Non-pigmented ciliary epithelial cell (primary cell): ENCODE data around the gene KISS1R.

Experiments
- DNase-seq: peaks from one replicate; pipeline ENCODE4 v3.0.0-alpha.2; 2010; ENCODE audit warnings: low read depth

KISS1R gene

GRCh38 chr19:924553-925086, 7.5 kb downstream of the KISS1R start:
- DNase-seq, result no peak

- no peak for DNase-seq
Measured at GRCh38 chr19:925087-925525, 8.0 kb downstream of the KISS1R start.

- DNase-seq, result no peak
Measured at GRCh38 chr19:925526-926322, 8.6 kb downstream of the KISS1R start, which contains the start of gene ARID3A. Gene ARID3A, plus strand, starts transcription at chr19:926035. Its CDS starts 3,494 bp downstream, at chr19:929529.

GRCh38 chr19:926323-926588, 9.1 kb downstream of the KISS1R start:
- no peak for DNase-seq

DNA sequence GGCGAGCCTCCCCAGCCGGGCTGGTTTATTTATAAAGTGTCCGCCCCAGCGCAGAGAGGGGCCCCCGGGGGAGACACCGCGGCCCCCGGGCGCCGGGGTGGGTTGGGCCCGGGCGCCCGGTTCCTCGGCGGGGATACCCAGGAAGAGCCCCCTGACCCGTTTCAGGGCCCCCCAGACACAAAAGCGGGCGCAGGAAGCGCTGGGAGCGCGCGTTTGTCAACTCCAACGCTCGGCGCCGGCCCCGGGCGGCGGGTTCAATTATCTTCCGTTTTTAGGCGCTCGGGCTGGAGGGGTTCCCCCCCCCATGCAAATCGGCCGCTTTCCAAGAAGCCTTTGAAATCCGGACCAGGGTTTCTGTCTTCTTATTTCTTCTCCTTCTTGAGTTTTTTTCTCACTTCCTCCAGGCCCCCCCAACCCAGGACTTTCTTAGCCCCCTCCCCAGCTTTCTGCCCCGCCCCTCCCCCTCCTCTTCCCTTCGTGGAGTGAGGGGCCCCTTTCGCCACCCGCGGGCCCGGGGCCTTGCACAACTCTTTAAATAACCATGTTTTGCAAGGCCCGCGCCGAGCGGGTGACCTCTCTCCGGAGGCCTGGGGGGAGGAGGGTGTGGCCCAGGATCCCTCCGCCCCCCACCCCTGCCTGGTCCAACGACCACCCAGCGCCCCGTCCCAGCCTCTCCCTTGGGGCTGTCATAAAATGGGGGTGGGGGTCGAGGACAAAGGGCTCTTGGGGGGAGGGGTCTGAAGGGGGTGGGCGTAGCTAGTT, 9.6 kb downstream of the KISS1R start:
- DNase-seq, result no peak

GRCh38 chr19:927351-927779, 10.2 kb downstream of the KISS1R start:
- DNase-seq, result no peak

DNA sequence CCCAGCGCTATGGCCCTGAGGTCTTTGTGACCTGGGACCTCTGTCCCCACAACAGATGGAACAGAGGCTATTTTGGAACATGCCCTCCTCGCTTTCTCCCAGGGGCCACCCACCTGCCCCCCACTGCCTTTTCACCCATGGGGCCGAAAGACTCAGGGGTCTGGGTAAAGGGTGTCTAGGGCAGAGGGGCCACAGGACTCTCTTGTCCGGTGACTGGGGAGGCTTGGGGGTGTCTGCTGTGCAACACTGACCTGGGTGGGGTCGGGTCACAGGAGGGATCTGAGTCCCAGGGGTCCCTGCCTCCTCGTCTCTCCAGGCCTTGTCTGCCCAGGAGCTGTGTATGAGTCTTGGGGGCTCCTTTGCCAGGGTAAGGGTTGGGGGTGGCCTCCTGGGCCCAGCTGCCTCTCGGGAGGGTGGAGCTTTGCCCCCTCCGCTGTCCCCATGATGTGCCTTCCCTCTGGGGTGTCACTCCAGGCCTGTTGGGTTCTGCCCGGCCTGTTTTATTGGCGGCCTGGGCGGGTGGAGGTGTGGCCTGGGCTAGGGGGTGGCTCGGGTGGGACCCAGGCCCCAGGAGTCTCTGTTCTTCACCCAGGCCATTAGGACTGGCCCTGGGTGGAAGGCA, 10.8 kb downstream of the KISS1R start:
- no peak for DNase-seq

- no peak for DNase-seq
Measured at GRCh38 chr19:928471-929202, 11.5 kb downstream of the KISS1R start.

- DNase-seq, result no peak
Measured at GRCh38 chr19:929203-929890, 12.2 kb downstream of the KISS1R start.

GRCh38 chr19:929891-930258, 12.7 kb downstream of the KISS1R start:
- no peak for DNase-seq

- DNase-seq, result no peak
Measured at GRCh38 chr19:931860-932647, 14.9 kb downstream of the KISS1R start.

GRCh38 chr19:932648-933552, 15.8 kb downstream of the KISS1R start:
- DNase-seq, result peak; percentile 75

DNA sequence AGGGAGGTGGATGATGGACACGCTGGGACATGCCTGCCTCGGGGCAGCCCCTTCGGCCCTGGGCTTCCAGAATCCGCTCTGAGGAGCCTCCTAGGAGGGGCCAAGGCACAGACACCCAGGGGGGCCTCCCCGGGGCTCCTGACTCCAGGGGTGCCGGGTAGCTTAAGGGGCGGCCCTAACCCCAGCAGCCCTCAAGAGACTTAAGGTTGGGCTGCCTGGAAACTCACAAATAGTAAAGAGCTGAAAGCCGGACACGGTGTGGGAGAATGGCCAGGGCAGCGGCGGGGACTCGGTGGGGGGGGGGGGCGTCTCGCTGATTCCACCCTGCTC, 16.4 kb downstream of the KISS1R start:
- no peak for DNase-seq

- DNase-seq, result no peak
Measured at GRCh38 chr19:934197-934840, 17.2 kb downstream of the KISS1R start.

GRCh38 chr19:934865-935479, 17.8 kb downstream of the KISS1R start:
- DNase-seq, result no peak

DNA sequence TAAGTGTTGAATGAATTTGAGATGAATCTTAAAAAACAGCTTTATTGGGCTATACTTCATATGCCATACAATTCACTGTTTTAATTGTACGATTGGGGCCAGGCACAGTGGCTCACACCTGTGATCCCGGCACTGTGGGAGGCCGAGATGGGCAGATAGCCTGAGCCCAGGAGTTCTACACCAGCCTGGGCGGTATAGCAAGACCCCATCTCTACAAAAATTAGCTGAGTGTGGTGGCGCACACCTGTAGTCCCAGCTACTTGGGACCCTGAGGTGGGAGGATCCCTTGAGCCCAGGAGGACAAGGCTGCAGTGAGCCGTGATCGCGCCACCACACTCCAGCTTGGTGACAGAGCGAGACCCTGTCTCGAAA, 19.0 kb downstream of the KISS1R start:
- DNase-seq, result no peak

- DNase-seq, result no peak
Measured at GRCh38 chr19:937259-937694, 20.1 kb downstream of the KISS1R start.

DNA sequence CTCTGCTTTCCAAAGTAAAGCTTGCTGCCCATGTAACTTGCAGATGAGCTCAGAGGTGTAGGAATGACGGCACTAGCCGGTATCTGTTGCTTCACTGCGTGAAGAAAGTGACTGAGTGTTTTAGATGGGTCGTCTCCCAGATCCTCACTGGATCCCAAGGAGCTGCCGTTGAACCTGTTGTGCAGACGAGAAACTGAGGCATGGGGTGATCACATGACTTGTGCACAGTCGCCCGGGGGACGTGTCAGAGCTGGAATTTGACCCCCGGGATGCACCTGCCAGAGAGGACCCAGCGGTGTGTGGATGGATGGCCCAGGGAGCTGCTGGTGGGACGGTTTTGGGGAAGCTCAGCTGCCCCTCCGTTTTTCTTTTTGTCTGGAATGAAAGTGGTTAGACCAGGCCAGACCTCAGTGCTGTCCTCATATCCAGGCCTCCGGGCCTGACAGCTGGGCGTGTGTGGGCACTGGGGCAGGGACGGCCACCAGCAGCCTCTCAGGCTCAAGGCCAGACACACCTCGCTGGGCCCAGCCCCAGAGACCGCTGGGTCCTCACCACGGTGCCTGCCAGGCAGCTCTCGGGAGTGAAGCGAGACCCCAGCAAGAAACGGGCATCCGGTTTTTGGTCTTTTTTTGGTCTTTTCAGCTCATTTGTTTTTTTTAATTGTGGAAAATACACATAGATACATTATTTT, 21.2 kb downstream of the KISS1R start:
- no peak for DNase-seq
